HEK293 (cell line): ENCODE measurements around the gene HSH2D.
A peak's percentile ranks its signal among the peaks of the same experiment; 100 is the strongest.

Source experiments
- CTCF ChIP-seq: fragments of 450-650 bp; formaldehyde crosslinking; IDR thresholded peaks from 2 replicates; pipeline ENCODE4 v1.5.1; 2016; ENCODE audit warnings: missing biosample characterization, missing genetic modification characterization
- WT1 ChIP-seq: fragments of 450-650 bp; formaldehyde crosslinking; IDR thresholded peaks from 2 replicates; pipeline ENCODE4 v1.5.1; 2016; ENCODE audit warnings: missing biosample characterization, missing genetic modification characterization
- YY1 ChIP-seq: fragments of 450-650 bp; formaldehyde crosslinking; IDR thresholded peaks from 2 replicates; pipeline ENCODE4 v1.5.1; 2018; ENCODE audit warnings: missing biosample characterization, missing genetic modification characterization
- ZNF19 ChIP-seq: fragments of 450-650 bp; formaldehyde crosslinking; IDR thresholded peaks from 2 replicates; pipeline ENCODE4; 2016; ENCODE audit warnings: missing biosample characterization, missing genetic modification characterization, low read depth
- ZNF274 ChIP-seq, 2 experiments: fragments of 200-500 bp in 1 of 2; fragments of 450-650 bp in 1 of 2; sonication (Bioruptor generic) in 1 of 2; formaldehyde crosslinking in 1 of 2; IDR thresholded peaks; 2 replicates each; pipeline versions ENCODE4 v1.5.1 to v1.6.1; 2014 to 2016; ENCODE audit warnings: borderline replicate concordance in 1 of 2, inconsistent platforms in 1 of 2, low read length in 1 of 2, missing biosample characterization in 1 of 2, missing genetic modification characterization in 1 of 2
- ZNF837 ChIP-seq: fragments of 450-650 bp; formaldehyde crosslinking; IDR thresholded peaks from 2 replicates; pipeline ENCODE4 v1.5.1; 2016; ENCODE audit warnings: missing biosample characterization, missing genetic modification characterization

- peak; percentile 21; the same call in 1 of the 2 replicates for TF ChIP-seq WT1 (tag by site-specific recombination)
- no peak for TF ChIP-seq CTCF (tag by site-specific recombination)
- no peak for TF ChIP-seq ZNF19 (tag by site-specific recombination)
- no peak for TF ChIP-seq YY1
- TF ChIP-seq ZNF274 (IDR thresholded peaks at IDR 0.05; ENCODE audit: low read length) = no peak
- no peak for TF ChIP-seq ZNF274 (tag by site-specific recombination; IDR thresholded peaks at IDR 0.05; ENCODE audit: borderline replicate concordance)
- TF ChIP-seq ZNF837 (tag by site-specific recombination) = no peak
Observed at GRCh38 chr19:16160943-16161560, 17.6 kb downstream of the HSH2D start.
